ENCODE results near the gene CEND1.

GRCh38 chr11:788009-788640 lies 1.8 kb downstream of the CEND1 start:
- TF ChIP-seq CTCF (IDR thresholded peaks at IDR 0.05; ENCODE audit: poor library complexity, severe bottlenecking): no peak
- TF ChIP-seq EP300 (conservative IDR thresholded peaks at IDR 0.05; ENCODE audit: poor library complexity, severe bottlenecking): no peak
- no peak for TF ChIP-seq EZH2 (IDR thresholded peaks at IDR 0.05; ENCODE audit: borderline replicate concordance, insufficient read depth, low read length, poor library complexity, severe bottlenecking)
- TF ChIP-seq TAF1 (IDR thresholded peaks at IDR 0.05; ENCODE audit: low read depth): no peak
- TF ChIP-seq POLR2AphosphoS5 (IDR thresholded peaks at IDR 0.05): no peak
- no peak for TF ChIP-seq RAD21 (conservative IDR thresholded peaks at IDR 0.05)
